Stimulated activated CD4-positive, alpha-beta T cell treated with anti-CD3 and anti-CD28 coated beads, Interleukin-2, amount 100 ng/mL, for 24 hours (primary cell): Measurements from ENCODE around the gene CABP1.
A peak's percentile ranks its signal among the peaks of the same experiment; 100 is the strongest.

Experiments used
- DNase-seq, 2 donors: peaks; one replicate each; pipeline ENCODE4 v3.0.0-alpha.2; 2020

The CABP1 gene

GRCh38 chr12:120698665-120699064 is 58.2 kb downstream of the CABP1 start:
- no peak for DNase-seq

- DNase-seq = no peak
Observed at GRCh38 chr12:120699553-120699952, 59.1 kb downstream of the CABP1 start.

DNA sequence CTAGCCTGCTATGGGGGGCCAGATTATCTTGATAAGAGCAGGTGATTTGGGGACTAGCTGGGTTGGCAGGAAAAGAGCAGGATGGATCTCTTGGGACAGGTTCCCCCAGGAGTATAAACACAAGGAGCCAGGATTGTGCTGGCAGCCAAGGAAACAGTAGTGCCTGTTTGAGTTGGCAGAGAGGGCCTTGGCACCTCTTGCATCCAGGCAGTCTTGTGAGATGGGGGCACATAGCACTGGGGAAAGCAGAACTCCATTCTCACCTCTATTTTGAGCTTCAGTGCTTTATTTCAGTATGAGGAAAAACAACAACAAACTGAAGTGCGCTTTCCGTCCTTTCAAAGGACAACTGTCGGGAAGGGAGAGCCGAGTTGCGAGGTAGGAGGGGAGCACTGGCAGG is 60.5 kb downstream of the CABP1 start:
- DNase-seq = no peak

- DNase-seq = no peak
Observed at GRCh38 chr12:120702637-120703036, 62.2 kb downstream of the CABP1 start.

DNA sequence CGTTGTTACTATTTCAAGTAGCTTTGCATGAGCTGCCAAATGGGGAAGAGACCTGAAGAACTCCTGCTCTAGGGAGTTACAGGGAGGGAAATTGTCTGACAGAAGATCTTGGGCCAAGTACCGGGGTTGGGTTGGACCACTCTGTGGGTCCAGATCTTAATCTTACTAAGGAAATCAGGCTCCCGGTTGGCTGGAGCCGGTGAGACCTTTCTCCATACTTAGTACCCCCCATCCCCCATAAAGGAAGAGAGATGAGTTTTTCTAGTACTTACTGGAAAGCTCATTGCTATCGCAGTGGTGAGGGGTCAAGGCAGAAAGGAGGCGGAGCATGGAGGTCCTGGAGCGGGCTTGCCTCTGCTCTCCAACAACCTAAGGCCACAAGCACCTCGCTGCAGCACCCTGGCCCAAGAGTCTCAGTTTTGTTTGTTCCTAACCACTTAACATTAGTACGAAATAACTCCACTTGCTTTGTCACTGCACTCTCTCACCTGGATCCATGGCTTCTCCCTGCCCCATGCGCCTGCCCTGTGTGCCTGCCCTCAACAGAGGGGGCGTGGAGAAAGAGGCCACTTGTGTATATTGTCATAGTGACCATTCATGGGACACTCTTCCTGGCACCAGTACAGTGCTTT is 63.0 kb downstream of the CABP1 start:
- no peak for DNase-seq

DNA sequence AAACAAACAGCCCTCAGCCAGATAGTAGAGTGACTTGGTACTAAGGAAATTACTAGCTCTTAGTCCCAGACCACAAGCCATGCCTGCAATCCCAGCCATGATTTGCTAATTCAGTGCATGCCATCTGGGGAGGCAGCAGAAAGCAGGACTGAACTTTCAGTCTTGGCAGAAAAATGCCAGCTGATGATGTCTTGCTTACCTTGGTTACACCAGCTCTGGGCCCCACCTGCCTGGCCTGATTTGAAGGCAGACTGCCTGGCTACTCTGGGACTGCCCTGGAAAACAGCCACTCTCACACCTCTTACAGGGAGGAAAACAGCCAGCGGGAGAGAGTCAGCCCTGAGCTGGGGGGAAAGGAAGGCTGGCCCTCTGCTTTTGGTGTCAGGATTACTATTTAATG is 65.2 kb downstream of the CABP1 start:
- no peak for DNase-seq

GRCh38 chr12:120706029-120706428 is 65.6 kb downstream of the CABP1 start:
- no peak for DNase-seq

DNA sequence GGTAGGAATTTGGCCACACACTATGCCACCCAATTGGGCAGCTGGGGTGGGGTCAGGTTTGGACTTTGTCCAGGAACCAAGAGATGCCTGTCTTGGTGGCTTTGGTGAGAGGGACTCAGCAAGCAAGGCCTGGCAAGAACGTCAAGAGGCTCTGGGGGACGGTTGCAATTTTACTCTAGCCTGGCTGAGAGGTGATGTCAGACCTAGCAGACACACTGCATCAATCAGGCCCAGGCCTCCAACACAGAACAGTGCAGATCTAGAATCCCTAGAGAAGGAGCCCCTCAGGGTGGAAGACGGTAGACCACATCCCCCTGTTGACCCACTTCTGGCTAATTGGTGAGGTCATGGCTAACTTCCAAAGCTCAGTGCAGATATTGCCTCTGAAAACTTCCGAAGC is 68.2 kb downstream of the CABP1 start:
- no peak for DNase-seq

GRCh38 chr12:120710031-120710804 is 69.8 kb downstream of the CABP1 start, which contains the start of gene UNC119B:
Gene UNC119B, plus strand, starts transcription at chr12:120710458. Its CDS starts 17 bp downstream, at chr12:120710475.
- peak; percentile 81 for DNase-seq

DNA sequence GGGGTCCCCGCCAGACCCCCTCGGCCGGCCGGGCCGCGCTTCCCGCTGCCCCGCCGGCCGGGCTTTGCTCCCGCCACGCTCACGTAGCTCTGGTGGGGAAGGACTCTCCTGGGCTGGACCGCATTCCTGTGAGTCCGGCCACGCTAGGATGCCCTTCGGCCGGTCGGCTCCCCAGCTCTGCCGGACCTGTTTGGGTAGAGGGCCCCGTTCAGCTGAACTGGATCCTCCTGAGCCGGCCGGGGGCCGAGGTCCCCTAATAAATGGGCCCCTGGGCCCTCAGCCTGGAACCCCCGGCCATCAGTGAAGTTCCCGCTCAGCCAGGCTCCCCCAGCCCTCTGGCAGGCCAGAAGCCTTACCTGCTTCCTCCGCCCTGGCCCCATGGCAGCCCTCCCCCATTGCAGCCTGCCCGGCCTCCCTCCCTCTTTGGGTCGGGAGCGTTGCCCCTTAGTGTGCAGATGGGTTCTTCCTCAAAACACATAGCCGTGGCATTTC is 70.4 kb downstream of the CABP1 start:
- DNase-seq = peak; percentile 38 to 47

- no peak for DNase-seq
Observed at GRCh38 chr12:120711411-120711810, 71.0 kb downstream of the CABP1 start.

- DNase-seq = no peak
Observed at GRCh38 chr12:120712610-120713009, 72.2 kb downstream of the CABP1 start.

GRCh38 chr12:120713861-120714482 is 73.5 kb downstream of the CABP1 start:
- peak; percentile 63 to 80 for DNase-seq
